Activated naive CD8-positive, alpha-beta T cell treated with anti-CD3 and anti-CD28 coated beads, Interleukin-2, amount 50 U/mL, for 16 hours (primary cell): ENCODE measurements around the gene DEGS1.

Source experiments
- DNase-seq: peaks from one replicate; pipeline ENCODE4 v3.0.0-alpha.2; 2020; ENCODE audit warnings: low read depth, low spot score

Gene DEGS1

DNA sequence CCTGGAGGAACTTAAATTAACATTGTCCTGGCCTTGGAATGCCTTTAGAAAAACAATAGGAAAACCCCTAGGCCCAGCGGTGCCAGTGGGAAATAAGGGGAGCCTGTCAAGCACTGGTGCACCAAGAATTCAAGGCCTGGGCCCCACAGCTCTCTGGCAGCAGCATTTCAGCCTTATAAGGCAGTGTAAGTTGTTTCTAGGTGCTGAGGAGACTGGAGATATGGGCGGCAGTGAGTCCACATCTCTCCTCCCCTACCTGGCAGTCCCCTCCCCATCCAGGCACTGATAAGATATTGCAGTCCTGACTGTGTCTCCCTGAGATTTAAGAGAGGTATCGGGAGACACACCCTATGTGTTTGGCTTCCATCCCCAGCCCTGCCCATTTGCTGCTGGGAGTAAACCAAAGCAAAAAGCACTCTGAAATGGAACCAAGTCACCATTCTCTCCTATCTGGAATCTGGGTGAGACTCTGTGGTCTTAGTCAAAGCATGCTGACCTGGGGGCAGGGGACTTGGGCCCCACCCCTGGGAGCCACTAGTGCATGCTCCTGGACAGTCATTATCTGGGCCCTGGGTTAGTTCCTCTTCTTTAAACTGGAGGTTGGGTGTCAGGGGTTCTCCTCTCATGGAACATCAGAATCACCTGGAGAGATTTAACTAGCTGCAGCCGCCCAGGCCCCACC, 30.5 kb downstream of the DEGS1 start:
- no peak for DNase-seq

DNA sequence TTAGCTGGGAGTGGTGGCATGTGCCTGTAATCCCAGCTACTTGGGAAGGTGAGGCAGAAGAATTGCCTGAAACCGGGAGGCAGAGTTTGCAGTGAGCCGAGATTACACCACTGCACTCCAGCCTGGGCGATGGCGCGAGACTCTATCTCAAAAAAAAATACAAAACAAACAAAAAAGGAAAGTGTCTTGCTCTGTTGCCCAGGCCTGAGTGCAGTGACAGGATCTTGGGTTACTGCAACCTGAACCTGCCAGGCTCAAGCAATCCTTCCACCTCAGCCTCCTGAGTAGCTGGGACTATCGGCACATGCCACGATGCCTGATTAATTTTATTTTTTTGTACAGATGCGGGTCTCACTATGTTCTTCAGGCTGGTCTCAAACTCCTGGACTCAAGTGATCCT, 33.3 kb downstream of the DEGS1 start:
- DNase-seq, result no peak

DNA sequence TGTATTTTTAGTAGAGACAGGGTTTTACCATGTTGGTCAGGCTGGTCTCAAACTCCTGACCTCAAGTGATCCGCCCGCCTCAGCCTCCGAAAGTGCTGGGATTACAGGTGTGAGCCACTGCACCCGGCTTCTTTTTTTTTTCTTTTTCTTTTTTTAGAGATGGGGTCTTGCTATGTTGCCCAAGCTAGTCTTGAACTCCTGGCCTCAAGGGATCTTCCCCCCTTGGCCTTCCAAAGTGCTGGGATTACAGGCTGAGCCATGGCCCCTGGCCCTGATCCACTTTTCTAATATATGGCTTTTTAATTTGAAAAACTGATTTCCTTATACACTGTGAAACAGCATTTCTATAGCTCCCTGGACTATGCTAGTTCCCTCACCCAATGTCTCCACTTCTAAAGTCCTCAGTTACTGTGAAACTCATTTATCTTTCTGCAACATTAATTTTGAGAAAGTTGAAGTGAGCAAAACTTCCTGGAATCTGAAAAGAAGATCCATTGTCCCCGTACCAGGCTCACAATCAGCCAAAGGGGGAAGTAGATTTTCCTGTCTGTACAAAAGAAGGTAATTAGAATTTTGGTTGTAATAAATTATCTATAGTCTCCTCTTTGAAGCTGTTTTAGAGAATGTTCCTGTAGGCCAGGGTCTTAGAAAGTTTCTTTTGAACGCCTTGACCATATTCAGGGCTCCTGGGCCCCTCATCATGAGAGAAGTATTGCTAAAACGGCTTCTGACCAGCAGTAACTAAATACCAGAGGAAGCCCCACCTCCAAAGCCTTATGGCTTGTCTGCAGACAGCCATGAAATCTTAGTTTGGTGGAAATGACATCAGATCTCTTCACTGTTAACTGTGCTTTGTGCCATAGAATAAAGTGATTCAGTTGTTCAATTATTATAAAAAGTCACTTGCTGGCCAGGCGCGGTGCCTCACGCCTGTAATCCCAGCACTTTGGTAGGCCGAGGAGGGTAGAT, 34.9 kb downstream of the DEGS1 start:
- DNase-seq, result no peak

DNA sequence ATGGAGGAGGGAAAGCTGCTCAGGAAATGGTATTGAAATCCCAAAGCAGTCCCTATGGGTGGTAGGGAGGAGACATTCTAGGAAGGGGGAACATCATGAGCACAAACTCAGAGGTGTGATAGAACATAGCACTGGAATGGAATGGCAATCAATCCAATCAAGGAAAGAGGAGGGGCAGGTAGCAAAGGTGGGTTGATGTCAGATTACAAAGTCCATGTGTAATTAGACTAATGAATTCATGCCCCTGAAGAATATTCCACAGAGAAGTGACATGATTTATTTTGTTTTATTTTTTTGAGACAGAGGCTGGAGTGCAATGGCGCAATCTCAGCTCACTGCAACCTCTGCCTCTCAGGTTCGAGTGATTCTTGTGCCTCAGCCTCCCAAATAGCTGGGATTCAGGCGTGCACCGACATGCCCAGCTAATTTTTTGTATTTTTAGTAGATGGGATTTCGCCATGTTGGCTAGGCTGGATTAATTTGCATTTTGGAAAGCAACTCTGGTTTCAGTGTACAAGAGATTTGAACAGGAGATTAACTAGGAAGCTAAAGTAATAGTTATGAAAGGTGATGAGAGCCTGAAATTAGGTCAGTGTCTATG, 36.1 kb downstream of the DEGS1 start:
- no peak for DNase-seq

DNA sequence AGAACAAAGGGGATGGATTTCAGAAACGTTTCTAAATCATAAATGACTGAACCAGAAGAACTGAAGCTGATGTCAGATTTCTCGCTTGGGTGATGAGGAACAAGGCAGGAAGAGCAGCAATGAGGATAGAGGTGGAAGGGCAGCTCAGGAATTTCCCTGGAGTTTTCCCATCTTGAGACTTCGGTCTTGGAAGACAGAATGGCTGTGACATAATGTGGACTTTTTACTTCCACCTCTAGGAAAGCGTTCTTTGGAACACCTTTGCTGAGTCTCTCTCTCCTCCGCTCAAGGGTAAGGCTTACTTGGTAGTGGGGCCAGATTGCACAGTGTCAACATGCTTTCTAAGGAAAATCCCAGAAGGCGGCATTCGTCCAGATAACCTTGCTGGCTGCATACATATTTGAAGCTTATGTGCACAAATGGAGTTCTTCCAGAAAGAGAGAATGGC, 36.6 kb downstream of the DEGS1 start:
- no peak for DNase-seq

DNA sequence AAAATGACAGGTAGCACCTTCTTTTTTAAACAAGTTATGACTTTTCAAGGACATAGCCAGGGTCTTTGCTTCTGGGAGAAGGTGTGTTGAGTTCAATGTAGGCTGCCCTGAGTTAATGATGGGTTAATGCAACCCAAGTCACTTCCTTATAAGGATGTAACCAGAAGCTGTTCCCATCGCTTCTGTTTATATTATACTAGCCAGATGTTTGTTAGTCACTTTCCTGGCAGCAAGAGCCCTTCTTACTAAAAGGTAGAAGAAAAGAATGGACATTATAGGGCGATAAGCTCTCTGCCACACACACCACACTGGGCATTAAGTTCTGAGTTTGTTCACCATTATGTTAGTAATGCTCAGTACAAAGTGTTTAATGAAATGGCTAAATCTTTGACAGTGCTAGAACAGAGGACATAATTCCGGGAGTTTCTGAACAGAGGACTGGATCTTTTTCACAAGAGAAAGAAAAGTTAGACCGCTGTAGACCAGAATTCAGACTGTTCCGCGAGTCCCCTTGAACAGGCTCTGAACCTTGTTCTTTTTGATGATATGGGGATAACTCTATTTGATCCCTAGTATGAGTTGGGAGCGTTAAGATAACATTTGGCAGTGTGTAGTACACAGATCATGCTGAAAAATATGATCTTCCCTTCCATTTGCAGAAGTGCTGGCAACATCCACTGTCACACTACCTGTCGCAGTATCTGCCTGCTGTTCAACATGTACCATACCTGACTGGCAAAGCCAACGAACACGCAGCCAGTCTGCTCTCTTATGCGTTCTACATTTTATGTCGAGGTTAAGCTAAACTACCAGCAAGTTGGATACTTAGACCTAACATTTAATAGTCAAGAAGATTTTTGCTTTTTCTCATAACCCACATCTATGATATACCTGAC, 41.0 kb downstream of the DEGS1 start:
- DNase-seq, result no peak

DNA sequence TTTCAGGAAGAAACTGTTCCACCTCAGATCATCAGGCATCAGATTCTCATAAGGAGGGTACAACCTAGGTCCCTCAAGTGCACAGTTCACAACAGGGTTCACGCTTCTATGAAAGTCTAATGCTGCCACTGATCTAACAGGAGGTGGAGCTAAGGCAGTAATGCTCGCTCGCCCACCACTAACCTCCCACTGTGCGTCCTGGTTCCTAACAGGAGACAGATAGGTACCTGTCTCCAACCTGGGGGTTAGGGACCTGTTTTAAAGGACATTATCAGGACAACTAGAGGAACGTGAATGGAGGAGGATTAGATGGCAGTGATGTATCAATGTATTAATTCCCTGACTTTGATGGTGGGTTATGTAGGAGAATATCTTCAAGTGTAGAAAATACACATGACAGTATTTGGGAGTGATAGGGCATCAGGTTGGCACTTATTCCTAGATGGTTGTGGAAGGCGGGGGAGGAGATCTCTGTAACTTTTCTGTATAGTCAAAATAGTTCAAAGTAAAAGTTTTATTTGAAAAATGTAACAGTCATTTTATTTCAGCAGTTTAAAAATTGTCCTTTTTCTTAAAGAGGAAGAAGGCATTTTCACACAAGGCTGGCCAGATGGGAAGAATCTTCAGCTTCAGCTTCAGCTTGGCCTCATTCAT, 43.9 kb downstream of the DEGS1 start:
- no peak for DNase-seq

DNA sequence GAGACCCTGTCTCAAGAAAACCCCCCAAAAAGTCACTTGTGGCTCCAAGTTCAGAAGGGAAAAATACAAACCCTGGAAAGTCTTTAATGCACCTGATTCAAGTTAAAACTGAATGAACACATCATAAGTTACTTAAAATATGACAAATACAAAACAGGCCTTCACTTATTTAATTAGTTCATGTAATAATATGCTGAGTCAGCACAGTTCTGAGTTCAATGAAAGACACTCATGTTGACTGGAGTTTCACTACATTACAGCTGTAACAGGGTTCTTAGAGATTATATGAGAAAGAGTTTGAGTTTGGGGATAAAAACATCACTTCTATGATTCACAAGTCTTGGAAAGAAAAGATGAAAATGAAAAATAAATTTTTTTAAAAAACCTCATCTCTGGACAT, 51.0 kb downstream of the DEGS1 start:
- no peak for DNase-seq

DNA sequence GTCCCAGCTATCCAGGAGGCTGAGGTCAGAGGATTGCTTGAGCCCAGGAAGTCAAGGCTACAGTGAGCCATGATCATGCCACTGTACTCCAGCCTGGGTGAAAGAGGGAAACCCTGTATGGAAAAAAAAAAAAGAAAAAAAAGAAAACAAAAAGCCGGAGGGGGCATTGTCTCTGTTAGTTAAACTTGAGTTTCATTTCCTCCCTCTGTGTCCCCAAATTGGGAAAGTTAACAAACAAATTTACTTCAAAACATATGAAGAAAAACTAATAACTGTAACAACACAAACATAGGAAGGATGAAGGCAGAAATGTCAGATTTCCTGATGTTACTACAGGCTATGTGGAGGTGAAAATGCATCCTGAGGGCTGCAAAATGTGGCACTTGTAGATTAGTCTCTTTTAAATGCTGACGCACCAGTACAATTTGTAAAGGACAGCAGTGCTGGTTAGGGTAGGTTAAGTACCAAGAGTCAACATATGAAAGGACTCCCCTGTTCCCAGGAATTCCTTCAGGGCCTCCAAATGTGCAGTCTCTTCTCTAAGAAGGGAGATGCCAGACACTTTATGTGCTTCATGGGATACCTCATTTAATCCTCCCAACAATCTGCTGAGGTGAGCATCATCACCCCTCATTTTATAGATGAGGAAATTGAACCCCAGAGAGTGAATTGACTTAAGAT, 52.9 kb downstream of the DEGS1 start:
- DNase-seq, result no peak

DNA sequence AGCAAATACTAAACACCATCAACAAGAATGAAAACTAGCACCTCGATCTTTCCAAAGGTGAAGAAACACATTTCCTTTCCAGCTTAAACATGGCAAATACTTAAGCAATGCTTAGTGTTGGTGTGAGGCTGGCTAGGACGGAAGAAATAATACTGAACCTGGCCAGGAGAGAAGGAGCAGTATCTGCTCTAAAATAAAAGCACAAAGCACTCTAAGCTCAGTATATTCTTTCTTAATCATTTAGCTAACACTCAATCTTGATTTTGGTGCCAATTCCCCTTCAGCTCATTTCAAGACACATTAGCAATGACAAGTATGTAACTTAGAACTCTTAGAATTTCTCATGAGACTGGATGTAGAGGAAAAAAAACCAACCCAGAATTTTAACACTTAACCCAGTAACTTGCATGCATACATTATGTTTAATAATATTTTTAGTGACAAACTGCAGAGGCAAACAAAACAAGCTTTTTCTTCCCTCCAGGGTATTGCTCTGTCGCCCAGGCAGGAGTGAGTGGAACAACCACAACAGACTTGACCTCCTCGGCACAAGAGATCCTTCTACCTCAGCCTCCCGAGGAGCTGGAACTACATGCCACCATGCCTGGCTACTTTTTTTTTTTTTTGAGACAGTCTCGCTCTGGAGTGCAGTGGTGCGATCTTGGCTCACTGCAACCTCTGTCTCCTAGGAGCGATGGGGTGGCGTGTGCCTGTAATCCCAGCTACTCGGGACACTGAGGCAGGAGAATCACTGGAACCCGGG, 54.3 kb downstream of the DEGS1 start:
- DNase-seq, result no peak

DNA sequence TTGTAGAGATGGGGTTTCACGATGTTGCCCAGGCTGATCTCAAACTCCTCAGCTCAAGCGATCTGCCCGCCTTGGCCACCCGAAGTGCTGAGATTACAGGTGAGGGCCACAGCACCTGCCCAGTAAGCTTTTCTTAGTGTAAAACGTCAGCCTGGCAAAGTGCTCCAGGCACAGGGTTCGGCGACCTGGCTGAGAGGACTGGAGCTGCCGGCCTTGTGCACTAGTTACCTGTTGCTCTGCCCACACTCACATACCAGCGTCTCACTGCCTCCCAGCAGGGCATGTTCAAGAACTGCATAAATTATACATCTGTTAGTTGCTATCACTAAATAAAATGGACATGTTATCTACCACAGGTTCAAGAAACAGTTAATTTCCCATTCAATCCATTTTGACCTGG, 55.2 kb downstream of the DEGS1 start:
- no peak for DNase-seq

DNA sequence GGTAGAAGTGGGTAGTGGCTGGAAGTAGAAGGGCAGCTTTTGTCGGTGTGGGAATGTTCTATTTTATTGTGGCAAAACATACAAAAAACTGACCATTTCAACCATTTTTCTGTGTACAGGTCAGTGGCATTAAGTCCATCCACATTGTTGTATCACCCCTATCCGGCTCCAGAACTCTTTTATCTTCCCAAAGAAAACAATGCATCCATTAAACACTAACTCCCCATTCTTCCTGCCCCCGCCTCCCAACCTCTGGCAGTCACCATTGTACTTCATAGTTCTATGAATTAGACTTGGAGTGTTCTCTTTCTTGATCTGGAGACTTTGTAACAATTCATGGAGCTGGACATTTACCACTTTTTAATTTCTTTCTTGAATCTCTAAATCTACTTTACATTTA, 55.7 kb downstream of the DEGS1 start:
- DNase-seq, result no peak
